Epithelial cell of proximal tubule (primary cell): ENCODE measurements around the gene ASAH2. TPM values are rescaled to one million over a fixed set of nuclear protein-coding genes. Genes with fewer than 3 reads are reported as not detected.

ENCODE experiments used
- DNase-seq: peaks from one replicate; pipeline ENCODE4 v3.0.0-alpha.2; 2011; ENCODE audit warnings: low read depth
- H3K4me3 ChIP-seq: 2 replicates; pipeline ENCODE4 v1.5.1; 2011; ENCODE audit warnings: low read depth, mild to moderate bottlenecking, low read length
- total RNA-seq: library from RNA; depleted of rRNA; stranded (reverse); fragments of >200 nt; gene quantifications from 2 replicates; pipeline ENCODE4 v1.2.3, GENCODE V29; 2015
- TF ChIP-seq, protein P1 (sequence below): conservative IDR thresholded peaks from 2 replicates; pipeline ENCODE4 v1.5.1; 2012; ENCODE audit warnings: low read depth, mild to moderate bottlenecking, low read length

Gene ASAH2
- total RNA-seq, 1 donor from 2014 or later, result 0.46 TPM

GRCh38 chr10:50289196-50289595 is 37.9 kb upstream of the ASAH2 start:
- no peak for DNase-seq
- TF ChIP-seq, protein P1, sequence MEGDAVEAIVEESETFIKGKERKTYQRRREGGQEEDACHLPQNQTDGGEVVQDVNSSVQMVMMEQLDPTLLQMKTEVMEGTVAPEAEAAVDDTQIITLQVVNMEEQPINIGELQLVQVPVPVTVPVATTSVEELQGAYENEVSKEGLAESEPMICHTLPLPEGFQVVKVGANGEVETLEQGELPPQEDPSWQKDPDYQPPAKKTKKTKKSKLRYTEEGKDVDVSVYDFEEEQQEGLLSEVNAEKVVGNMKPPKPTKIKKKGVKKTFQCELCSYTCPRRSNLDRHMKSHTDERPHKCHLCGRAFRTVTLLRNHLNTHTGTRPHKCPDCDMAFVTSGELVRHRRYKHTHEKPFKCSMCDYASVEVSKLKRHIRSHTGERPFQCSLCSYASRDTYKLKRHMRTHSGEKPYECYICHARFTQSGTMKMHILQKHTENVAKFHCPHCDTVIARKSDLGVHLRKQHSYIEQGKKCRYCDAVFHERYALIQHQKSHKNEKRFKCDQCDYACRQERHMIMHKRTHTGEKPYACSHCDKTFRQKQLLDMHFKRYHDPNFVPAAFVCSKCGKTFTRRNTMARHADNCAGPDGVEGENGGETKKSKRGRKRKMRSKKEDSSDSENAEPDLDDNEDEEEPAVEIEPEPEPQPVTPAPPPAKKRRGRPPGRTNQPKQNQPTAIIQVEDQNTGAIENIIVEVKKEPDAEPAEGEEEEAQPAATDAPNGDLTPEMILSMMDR, result no peak
- no peak overlapping the region for H3K4me3 ChIP-seq

DNA sequence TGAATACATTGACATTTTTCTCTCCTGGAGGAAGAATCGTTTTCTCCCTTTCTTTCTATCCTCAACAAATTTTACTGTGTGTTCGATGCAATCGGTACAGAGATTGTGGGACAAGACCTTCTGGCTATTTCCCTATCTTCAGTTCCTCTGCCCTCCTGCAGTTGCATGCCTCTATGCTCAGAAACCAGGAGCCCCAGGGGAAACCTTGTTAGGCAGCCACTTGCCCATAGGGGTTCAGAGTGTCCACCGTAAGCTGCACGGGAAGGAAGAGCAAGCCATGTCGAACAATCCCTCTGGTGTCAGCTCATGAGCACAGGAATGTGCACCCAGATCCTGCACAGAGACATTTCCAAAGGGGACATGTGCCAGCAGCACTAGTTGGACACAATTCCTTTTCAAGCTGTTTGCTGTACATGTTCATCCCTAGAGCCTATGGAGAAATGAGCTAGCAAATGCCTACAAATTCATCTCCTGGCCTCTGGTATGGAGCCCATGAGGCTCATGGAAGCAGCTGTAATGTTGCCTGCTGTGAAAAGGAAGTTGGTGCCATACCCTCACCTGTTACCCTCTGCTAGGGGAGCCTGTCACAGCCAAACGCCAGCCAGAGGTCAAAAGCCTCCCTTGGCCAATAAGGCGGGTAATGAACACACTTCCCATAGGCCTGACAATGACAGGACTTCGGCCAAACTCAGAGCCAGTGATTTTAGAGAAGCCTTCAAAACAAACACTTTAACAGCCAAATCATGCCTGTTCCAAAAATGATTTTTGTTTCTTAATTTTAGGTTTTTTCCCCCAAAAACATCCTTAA is 35.9 kb upstream of the ASAH2 start:
- H3K4me3 ChIP-seq, result no peak overlapping the region
- no peak for DNase-seq
- TF ChIP-seq, protein P1, result no peak

DNA sequence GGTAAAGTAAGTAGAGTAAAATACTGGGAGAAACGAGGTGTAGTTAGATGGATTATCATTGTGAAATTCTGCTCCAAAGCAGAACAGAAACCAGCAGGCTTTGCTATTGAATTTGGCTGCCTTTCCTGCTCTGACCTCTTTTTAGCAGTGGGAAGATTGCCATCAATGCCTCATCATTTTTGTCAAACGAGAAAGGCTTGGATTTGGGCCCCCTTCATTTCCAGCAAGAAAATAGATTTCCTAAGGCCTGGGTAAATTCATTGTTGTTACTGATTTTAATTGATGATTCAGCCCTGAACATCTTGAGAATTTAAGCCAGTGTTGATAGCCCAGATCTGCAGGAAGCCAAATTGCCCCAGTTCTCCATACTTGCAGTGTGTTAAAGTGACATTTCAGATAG is 35.2 kb upstream of the ASAH2 start:
- TF ChIP-seq, protein P1, result no peak
- H3K4me3 ChIP-seq, result no peak overlapping the region
- no peak for DNase-seq

DNA sequence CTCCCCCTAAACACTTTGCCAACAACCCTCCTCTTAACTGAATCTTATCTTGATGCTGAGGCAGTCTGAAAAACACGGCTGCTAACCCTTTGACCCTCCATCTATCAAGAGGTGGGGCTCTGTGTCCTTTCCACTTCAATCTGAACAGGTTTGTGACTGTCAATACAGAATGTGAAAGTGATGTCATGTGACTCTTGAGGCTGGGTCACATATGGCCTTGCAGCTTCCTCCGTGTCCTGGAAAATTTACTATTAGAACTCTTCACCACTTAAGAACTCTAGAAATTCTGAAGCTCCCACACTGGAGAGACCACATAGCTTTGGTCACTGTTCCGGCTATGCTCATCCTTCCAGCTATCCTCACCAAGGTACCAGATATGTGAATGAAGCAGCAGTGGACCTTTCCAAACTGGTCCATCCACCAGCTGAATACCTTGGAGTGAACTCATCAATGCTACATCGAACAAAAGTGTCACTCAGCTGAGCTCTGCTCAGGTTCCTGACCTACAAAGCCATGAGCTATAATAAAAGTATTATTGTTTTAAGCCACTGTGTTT is 30.7 kb upstream of the ASAH2 start:
- H3K4me3 ChIP-seq, result no peak overlapping the region
- DNase-seq, result no peak
- TF ChIP-seq, protein P1, result no peak

DNA sequence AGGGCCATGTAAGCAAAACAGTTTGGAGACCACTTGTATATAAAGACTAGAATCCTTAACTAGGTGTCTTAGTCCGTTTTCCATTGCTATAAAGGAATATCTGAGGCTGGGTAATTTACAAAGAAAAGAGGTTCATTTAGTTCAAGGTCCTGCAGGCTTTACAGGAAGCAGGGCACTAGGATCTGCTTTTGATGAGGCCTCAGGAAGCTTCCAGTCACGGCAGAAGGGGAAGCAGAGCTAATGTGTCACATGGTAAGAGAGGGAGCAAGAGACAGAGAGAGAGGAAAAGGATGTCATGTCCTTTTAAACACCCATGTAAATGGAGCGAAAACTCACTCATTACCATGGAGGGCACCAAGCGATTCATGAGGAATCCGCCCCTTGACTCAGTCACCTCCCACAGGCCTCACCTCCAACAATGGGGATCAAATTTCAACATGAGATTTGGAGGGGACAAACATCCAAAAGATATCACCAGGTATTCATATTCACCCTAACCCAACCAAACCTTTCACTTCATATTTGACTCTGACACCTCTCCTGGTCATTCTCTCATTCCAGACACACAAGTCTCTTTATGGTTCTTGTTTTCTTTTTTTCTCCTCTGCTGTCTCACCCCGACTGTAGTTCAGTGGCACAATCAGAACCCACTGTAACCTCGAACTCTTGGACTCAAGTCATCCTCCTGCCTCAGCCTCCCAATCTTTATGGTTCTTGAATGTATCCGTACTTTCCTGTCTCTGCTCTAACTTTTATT is 30.1 kb upstream of the ASAH2 start:
- DNase-seq, result no peak
- TF ChIP-seq, protein P1, result no peak
- no peak overlapping the region for H3K4me3 ChIP-seq

DNA sequence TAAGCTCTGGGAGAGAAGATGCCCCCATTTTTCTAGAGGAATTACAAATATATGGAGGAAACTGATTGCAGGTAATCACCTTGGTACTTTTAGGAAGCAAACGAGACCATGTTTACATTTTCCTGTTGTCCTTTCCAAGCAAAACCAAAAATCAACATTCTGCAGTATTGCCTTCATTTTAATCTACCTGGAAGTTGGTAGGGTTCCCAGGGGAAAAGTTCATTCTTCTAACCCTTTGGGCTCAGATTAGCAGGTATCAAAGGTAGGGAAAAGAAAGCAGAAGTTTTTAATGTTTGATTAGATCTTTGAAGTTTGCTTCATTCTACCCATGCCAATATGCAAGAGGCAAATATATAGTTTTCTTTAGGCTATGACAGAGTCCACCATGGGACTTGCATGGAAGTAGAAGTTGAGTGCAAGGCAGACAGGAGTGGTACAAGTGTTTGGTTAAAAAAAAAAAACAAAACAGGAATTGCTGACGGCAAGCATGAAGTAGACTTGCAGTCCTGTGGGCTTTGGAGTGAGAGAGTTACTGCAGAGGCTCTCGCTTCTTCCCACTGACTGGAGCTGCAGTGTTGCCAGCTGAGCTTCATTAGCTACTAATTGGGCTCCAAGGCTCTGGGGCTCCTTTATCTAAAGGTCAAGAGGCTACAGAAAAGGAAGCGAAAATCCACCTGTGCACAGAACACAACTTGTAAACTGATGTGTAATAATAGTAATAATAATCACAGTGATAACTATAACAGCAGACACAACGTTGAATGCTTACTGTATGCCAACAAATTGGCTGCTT is 28.9 kb upstream of the ASAH2 start:
- no peak overlapping the region for H3K4me3 ChIP-seq
- DNase-seq, result no peak
- TF ChIP-seq, protein P1, result no peak
